Endothelial cell of hepatic sinusoid (primary cell): ENCODE measurements around the gene PNKP.

ENCODE experiments used
- in situ Hi-C: cut with HindIII; loops from 2 replicates; pipeline ENCODE4 v1.10.0; 2017; ENCODE audit warnings: low sequenced_read_pairs

PNKP gene

GRCh38 chr19:49847731-49848696 is 19.4 kb downstream of the PNKP start:
- in situ Hi-C loops = no loop called here

GRCh38 chr19:49846408-49846807 is 21.0 kb downstream of the PNKP start:
- in situ Hi-C loops = no loop called here

GRCh38 chr19:49845414-49845813 is 22.0 kb downstream of the PNKP start:
- in situ Hi-C loops = no loop called here

- in situ Hi-C loops = no loop called here
These were observed 23.0 kb downstream of the PNKP start for GRCh38 chr19:49844138-49845095.

GRCh38 chr19:49843265-49843664 is 24.1 kb downstream of the PNKP start:
- in situ Hi-C loops = no loop called here

GRCh38 chr19:49840736-49841249 is 26.6 kb downstream of the PNKP start:
- in situ Hi-C loops = no loop called here

GRCh38 chr19:49840321-49840720 is 27.1 kb downstream of the PNKP start:
- in situ Hi-C loops = no loop called here

- in situ Hi-C loops = no loop called here
These were observed 27.7 kb downstream of the PNKP start for GRCh38 chr19:49839713-49840112.

GRCh38 chr19:49838885-49839588 is 28.3 kb downstream of the PNKP start:
- in situ Hi-C loops = no loop called here

- in situ Hi-C loops = no loop called here
These were observed 30.0 kb downstream of the PNKP start for GRCh38 chr19:49837425-49837824.

GRCh38 chr19:49837009-49837310 is 30.4 kb downstream of the PNKP start:
- in situ Hi-C loops = no loop called here

- in situ Hi-C loops = no loop called here
These were observed 31.0 kb downstream of the PNKP start for GRCh38 chr19:49836176-49837008.

- in situ Hi-C loops = no loop called here
These were observed 31.8 kb downstream of the PNKP start for GRCh38 chr19:49835562-49835961.

GRCh38 chr19:49833599-49833998 is 33.8 kb downstream of the PNKP start:
- in situ Hi-C loops = loop anchor here (5.0 kb wide), 1 partner anchor 79 kb away; no protein-coding TSS in a partner anchor

GRCh38 chr19:49832556-49832955 is 34.8 kb downstream of the PNKP start:
- in situ Hi-C loops = loop anchor here (5.0 kb wide), 1 partner anchor 80 kb away; no protein-coding TSS in a partner anchor

GRCh38 chr19:49831592-49831991 is 35.8 kb downstream of the PNKP start:
- in situ Hi-C loops = loop anchor here (5.0 kb wide), 1 partner anchor 81 kb away; no protein-coding TSS in a partner anchor

- in situ Hi-C loops = loop anchor here (5.0 kb wide), 1 partner anchor 82 kb away; no protein-coding TSS in a partner anchor
These were observed 36.6 kb downstream of the PNKP start for GRCh38 chr19:49830766-49831165.

GRCh38 chr19:49829721-49830120 is 37.7 kb downstream of the PNKP start:
- in situ Hi-C loops = loop anchor here (5.0 kb wide), 1 partner anchor 83 kb away; no protein-coding TSS in a partner anchor

GRCh38 chr19:49829200-49829599 is 38.2 kb downstream of the PNKP start:
- in situ Hi-C loops = no loop called here

- in situ Hi-C loops = no loop called here
These were observed 40.3 kb downstream of the PNKP start for GRCh38 chr19:49827034-49827433.
